Mesenteric fat pad (tissue), 1 donor: ENCODE results near the gene PLCB1. TPM values are rescaled to one million over a fixed set of nuclear protein-coding genes. Genes with fewer than 3 reads are reported as not detected.

Experiments used
- DNase-seq: peaks from one replicate; pipeline ENCODE4 v3.0.0-alpha.2; 2020; ENCODE audit warnings: low spot score
- total RNA-seq: library from RNA; stranded (reverse); fragmentation: NEBNext Ultra II Directional; extraction: Animal tissue kit (Norgen Biotek cat#: 25700); gene quantifications from one replicate; pipeline ENCODE4 v1.2.1, GENCODE V29; 2021
- donor health status: DM: yes; HTN: yes; CAD: no.

PLCB1 gene
- total RNA-seq, 1 donor from 2014 or later: 16.9 TPM

DNA sequence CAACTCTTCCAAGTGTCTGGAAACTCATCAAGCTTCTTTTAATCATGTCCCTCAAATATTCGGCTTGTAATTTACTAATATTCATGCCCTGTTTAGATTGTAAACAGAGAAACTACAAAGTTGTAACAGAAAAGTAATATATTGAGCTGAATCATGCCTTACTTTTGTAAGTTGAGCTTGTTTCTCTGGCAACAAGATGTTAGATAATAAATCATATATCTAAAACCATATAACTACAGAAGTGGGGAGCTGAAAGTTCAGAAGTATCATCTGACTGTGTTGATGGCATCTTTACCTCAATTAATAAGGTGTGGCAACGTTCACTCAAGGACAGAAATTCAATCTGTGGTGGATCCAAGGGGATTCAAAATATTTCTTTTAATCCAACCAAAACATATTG is 263.9 kb downstream of the PLCB1 start:
- DNase-seq: no peak

- DNase-seq: no peak
Measured at GRCh38 chr20:8398263-8399051, 266.4 kb downstream of the PLCB1 start.

DNA sequence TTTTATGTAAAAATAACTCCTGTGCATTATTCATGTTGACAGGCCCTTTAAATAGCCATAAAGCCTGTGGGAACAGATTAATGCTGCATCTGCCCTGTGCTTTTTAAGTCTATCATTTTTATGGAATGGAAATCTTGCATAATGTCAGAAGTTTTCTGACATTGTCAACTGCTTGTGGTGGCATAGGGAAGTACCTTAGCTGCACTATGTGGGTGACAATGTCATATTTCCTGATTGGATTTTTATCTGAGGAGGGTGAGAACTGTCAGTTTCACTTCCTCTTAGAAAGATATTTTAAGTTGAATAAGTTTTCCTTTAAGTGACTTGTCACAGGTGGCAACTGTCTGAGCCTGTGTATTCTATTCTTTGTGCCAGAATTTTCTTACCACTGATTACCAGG is 267.9 kb downstream of the PLCB1 start:
- DNase-seq: no peak

DNA sequence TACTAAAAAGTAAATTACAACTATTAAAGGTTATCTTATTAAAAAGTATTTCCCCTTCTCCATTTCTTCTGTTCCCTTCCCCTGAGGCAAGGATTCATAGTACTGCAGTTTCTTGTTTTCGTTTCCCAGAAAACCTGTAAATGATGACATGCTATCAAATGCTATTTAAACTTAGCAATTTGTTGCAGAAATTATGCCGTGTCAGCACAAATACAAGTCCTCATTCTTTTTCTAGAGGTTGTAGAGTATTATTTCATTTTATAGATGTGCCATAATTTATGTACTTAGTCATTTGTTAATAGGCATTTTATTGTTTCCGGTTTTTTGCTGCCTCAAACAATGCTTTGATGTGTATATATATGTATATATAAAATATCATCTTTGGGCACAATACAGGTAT is 268.4 kb downstream of the PLCB1 start:
- DNase-seq: no peak

DNA sequence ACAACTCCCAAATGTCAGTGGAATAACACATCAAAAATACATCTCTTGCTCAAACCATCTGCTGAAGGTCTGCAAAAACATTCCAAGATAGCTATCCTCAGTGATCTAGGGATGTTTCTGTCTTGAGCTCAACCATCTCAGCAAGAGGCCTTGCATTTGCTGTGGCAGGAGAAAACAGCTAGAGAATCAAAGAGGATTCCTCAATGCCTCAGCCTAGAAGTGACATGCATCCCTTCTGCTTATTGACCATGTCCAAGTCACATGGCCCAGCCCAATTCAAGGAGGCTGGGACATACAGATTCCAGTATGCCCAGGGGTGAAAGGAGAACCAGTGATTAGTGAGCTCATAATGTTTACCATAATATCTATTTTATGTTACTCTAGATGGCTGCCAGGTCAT is 269.5 kb downstream of the PLCB1 start:
- DNase-seq: no peak

GRCh38 chr20:8402798-8403197 is 270.7 kb downstream of the PLCB1 start:
- no peak for DNase-seq

- DNase-seq: no peak
Measured at GRCh38 chr20:8404912-8405635, 273.0 kb downstream of the PLCB1 start.

GRCh38 chr20:8406391-8406790 is 274.3 kb downstream of the PLCB1 start:
- DNase-seq: no peak

DNA sequence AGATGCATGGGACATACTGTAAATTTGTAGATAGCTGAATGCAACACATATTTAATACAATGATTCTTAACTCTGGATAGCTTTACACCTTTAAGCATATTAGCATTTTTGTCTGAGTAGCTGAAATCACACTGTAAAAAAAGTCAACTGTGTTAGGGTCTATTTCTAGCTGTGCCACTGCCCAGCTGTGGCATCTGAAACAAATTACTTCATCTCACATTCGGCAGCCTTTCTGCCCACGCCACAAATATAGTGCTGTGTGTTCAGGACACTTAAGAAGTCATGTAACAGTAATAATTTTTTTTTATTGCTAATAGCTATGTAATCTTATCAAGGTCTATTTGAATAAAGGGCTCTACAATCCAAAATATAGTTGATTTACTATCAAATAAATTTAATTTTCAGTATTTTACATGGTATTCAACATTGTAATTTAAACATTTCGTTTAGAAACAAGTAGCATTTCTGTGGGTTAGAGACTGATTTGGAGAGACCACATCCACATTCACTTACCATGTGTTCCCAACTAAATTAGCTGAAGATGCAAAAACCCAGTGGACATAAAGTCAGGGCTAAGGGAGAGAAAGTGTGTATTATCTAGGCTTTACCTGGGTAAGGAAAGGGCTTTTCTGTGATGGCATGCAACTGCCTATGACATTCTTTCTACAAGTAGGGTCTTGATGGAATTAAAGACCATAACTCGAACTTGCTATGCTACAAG is 276.7 kb downstream of the PLCB1 start:
- no peak for DNase-seq

DNA sequence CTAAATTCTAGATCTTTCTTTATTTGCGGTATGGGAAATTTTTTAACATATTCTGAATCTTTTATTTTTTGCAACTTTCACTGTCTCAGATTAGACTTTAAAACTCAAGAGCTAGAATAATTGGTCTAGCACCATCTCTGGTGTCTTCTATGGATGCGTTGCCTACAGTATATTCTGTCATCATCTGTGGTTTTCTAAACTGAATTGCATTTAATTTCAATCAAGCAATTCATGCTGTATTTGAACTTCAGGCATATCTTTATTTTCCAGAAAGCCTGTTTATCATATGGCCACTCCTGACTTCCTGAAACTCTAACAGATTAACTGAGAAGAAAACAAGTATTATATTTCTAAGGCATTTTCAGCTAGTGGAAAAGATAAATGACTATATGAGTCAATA is 281.6 kb downstream of the PLCB1 start:
- no peak for DNase-seq

GRCh38 chr20:8414586-8415274 is 282.7 kb downstream of the PLCB1 start:
- DNase-seq: no peak

DNA sequence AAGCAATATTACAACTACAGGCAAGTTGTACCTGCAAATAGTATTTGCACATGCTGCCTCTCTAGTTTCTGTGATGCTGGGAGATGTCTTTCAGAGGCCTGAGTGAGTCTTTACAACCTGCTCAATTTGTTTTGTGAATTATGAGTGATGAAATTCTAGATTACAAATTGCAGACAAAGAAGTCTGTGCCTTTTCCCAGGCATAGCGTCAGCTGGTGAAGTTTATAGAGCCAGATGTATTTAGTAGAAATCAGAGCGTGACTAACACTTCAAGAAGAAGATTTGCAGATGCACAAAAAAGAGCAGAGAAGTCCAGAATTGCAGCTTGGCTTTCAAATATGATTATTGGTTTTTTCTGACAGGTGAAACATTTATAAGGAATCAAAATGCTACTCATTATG is 289.9 kb downstream of the PLCB1 start:
- no peak for DNase-seq

GRCh38 chr20:8423482-8423881 is 291.4 kb downstream of the PLCB1 start:
- no peak for DNase-seq

DNA sequence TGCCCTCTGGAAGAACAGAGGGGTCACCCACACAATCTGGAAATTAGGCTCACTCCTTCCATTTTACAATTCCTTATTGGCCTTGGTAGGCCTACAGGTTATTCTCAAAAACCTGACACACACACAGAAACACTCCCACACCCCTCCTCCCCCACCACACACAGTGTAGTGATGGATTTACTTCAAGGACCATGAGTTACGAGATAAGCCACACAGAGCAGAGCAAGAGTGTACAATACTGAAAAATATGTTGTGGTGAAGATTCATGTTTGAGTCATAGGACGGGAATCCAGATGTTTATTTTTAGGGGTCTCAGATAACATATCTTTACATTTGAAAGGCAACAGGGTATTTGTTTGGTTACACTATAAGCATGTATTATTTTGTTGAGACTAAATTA is 291.9 kb downstream of the PLCB1 start:
- no peak for DNase-seq

DNA sequence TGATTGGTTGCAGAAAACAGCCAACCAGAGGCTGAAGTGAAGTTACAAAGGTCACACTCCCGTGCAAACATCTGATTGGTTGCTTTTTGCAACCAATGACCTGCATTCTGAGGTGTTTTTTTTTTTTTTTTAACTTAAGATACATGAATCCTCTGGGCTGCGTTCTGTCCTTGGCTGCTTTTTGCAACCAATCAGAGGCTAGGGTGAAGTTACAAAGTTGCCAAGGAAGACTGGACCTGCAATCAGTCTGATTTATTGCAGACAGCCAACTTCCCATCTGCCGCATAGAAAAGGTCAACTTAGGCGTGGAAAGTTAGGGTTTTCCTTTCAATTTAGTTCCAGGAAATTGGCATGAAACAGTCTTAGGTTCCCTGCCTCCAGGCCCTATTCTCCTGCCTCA is 292.9 kb downstream of the PLCB1 start:
- no peak for DNase-seq

- DNase-seq: no peak
Measured at GRCh38 chr20:8425802-8426201, 293.7 kb downstream of the PLCB1 start.

DNA sequence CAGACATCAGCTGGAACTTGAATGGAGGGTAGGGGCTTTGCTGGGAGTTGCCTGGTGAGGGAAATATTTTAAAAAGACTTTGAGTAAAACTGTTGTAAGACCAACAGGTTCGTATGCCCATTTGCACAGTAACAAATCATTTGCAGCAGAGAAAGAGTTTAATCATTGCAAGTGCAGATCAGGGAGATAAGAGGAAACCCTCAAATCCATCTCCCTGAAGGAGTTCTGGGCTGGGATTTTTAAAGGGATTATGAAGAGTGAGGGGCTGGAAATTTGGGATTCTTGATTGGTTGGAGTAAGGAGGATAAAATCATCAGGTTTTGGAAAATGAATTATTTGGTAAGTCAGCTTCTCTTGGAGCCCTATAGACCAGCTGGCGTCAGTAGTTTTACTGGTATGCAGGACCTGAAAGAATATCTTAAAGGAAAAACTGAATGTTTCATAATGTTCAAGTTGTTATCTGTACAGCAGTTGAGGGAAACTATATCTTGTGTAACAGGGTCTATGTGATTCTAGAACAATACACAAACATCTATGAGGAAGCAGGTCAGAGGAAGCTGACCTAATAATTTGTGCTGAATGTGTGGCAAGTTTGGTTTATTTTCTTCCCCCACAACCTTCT is 295.5 kb downstream of the PLCB1 start:
- no peak for DNase-seq

- DNase-seq: no peak
Measured at GRCh38 chr20:8428988-8429387, 296.9 kb downstream of the PLCB1 start.

DNA sequence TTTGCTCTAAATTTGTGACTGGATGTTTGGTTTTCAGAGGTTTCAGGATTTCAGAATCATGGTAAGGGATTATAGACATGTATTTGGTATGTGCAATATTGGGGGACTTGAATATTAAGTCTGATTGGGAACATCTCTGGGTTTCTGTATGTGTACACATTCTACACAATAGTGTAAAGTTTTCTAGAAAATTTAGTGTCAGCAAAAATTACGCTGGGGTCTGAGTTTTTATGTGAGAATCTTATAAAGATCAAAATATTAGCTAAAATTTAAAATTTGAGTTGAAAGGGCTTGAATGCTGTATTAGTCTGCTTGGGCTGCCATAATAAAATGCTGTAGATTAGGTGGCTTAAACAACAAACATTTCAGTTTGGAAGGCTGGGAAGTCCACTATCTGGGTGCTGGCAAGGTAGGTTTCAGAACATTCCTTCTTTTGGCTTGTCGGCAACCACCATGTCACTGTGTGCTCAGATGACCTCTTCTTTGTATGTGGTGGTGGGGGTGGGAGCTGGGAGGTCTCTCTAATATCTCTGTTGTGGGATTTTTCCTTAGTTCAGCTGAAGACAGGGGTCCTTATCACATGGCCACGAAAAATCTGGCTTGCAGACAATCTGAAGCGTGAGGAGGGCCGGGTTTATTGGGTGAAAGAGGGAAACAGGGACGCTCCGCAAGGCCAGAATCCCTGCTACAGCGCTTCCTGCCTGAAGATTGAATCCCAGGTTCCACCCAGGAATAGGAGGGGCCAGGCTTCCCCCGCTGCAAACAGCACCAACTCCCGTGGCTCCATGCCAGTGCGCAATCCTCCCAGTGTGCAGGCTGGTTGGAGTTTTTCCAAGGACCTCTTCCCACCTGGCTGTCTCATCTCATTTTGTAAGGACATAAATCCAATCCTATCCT is 299.7 kb downstream of the PLCB1 start:
- no peak for DNase-seq
